Measurements from ENCODE around the gene CD101.

CD101 gene

DNA sequence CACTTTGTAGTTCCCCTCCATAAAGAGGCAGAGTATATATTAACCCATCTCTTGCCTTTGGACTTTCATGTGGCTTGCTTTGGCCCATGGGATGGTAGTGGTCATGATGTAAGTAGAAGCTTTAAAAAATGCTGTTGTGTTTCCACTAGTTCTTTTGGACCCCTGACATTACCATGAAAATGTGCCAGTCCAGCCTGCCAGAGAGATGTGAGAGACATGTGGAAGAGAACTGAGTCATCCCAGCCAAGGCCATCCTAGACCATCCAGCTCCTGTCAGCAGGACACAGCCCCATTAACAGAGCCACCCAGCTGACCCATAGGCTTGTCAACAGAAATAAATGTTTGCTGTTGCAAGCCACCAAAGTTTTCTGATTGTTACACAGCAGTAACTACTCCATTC, 3.9 kb upstream of the CD101 start:
- Histone ChIP-seq H3K4me1 (ENCODE audit: control insufficient read depth in 1 of 2, insufficient read depth in 1 of 2, low read depth in 1 of 2, low read length in 1 of 2) (peaks cover 59 to 63% of the 10 kb centered on the region in 2 experiments), H3K27ac (no peak overlapping the region), H3K36me3 (no peaks in the 10 kb centered on the region), H3K4me3 (ENCODE audit: low read depth in 1 of 2, low read length in 1 of 2) (no peak overlapping the region), H3K27me3 (no peaks in the 10 kb centered on the region), H3K9me3 (no peaks in the 10 kb centered on the region)
- TF ChIP-seq, protein P1, sequence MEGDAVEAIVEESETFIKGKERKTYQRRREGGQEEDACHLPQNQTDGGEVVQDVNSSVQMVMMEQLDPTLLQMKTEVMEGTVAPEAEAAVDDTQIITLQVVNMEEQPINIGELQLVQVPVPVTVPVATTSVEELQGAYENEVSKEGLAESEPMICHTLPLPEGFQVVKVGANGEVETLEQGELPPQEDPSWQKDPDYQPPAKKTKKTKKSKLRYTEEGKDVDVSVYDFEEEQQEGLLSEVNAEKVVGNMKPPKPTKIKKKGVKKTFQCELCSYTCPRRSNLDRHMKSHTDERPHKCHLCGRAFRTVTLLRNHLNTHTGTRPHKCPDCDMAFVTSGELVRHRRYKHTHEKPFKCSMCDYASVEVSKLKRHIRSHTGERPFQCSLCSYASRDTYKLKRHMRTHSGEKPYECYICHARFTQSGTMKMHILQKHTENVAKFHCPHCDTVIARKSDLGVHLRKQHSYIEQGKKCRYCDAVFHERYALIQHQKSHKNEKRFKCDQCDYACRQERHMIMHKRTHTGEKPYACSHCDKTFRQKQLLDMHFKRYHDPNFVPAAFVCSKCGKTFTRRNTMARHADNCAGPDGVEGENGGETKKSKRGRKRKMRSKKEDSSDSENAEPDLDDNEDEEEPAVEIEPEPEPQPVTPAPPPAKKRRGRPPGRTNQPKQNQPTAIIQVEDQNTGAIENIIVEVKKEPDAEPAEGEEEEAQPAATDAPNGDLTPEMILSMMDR (IDR thresholded peaks at IDR 0.05) = no peak

DNA sequence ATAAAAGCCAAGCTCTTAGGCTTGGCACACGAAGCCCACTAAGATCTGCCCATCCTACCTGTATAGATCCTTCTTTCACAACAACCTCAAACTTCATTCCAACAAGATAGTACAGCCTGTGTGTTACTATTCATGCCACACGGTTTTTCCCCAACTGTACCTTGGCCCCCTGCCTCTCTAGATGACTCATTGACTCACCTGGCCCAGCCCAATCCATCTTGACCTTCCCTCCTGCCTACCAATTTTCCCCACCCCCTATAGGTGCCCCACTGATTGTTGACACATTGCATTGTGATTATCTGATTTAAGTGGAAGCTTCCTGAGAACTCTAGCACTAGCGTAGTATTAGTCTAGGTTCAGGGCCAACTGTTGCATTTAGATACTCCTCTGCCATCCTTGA, 2.0 kb upstream of the CD101 start:
- no peak overlapping the region for H3K4me3 ChIP-seq (ENCODE audit: low read depth in 1 of 2, low read length in 1 of 2)
- no peaks in the 10 kb centered on the region for H3K9me3 ChIP-seq
- TF ChIP-seq, protein P1 (IDR thresholded peaks at IDR 0.05) = no peak
- H3K27me3 ChIP-seq = no peaks in the 10 kb centered on the region
- no peaks in the 10 kb centered on the region for H3K36me3 ChIP-seq
- peaks cover 61 to 64% of the 10 kb centered on the region in 2 experiments for H3K4me1 ChIP-seq (ENCODE audit: control insufficient read depth in 1 of 2, insufficient read depth in 1 of 2, low read depth in 1 of 2, low read length in 1 of 2)
- H3K27ac ChIP-seq = peak overlapping the region; percentile 82

DNA sequence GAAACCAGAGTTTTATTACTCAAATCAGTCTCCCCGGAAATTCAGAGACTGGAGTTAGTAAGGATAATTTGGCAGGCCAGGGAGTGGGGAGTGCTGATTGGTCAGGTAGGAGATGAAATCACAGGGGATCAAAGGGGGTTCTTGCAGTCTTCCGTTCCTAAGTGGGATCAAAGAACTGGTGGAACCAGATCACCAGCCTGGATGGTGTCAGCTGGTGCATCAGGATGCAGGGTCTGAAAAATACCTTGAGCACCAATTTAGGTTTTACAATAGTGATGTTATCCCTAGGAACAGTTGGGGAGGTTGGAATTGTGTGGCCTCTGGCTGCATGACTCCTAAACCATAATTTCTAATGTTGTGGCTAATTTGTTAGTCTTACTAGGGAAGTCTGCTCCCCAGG, 1.4 kb upstream of the CD101 start:
- Histone ChIP-seq H3K9me3 (no peaks in the 10 kb centered on the region), H3K4me3 (ENCODE audit: low read depth in 1 of 2, low read length in 1 of 2) (no peak overlapping the region), H3K4me1 (ENCODE audit: control insufficient read depth in 1 of 2, insufficient read depth in 1 of 2, low read depth in 1 of 2, low read length in 1 of 2) (peaks cover 64 to 67% of the 10 kb centered on the region in 2 experiments), H3K27me3 (no peaks in the 10 kb centered on the region), H3K36me3 (no peaks in the 10 kb centered on the region), H3K27ac (peak overlapping the region; percentile 82)
- TF ChIP-seq, protein P1 (IDR thresholded peaks at IDR 0.05) = no peak

DNA sequence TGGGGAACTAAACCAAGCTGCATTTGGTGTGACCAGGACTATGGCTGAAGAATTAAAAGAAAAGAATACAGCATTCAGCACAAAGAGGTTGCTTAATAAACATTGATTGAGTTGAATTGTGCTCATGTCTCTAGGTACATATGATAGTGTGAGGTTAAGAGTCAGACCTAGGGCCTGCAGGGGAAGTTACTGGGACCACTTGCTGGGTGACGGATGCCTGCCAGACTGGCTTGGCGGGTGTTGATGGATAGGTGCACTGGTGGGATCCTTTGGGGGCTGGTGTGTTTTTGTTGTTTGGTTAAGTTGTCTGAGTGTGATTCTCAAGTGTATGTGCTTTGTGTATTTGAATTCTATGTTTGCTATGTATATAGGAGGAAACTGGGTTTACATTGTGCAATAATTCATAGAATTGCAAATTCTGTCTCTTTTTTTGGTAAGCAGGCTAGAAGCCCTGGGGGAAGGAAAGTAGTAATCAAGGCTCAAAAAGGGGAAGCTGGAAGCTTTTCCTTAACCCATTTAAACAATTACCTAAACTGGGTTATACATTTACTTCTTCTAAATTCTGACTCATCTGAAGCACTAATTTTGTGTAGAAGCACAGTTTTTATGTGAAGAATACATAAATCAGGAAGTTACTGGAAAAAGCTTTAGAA, 1.8 kb downstream of the CD101 start:
- Histone ChIP-seq H3K4me3 (ENCODE audit: low read depth in 1 of 2, low read length in 1 of 2) (peak overlapping the region in 1 of 2 experiments; percentile 4), H3K9me3 (no peaks in the 10 kb centered on the region), H3K27me3 (no peaks in the 10 kb centered on the region), H3K27ac (peak overlapping the region; percentile 82), H3K4me1 (ENCODE audit: control insufficient read depth in 1 of 2, insufficient read depth in 1 of 2, low read depth in 1 of 2, low read length in 1 of 2) (peaks cover 79 to 87% of the 10 kb centered on the region in 2 experiments), H3K36me3 (no peaks in the 10 kb centered on the region)
- TF ChIP-seq, protein P1 (IDR thresholded peaks at IDR 0.05) = no peak

DNA sequence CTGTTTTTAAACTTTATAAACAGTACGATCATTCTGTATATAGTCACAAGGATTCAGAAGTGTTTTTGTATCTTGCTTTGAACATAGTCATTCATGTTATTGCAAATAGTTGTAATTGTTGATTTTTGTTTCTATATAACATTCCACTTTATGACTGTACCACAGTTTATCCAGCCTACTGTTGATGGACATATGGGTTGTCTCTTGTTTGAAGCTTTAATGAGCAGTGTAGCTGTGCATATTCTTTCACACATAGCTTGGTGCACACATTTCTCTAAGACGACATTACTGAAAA, 6.1 kb downstream of the CD101 start:
- peaks cover 70% of the 10 kb centered on the region in 2 experiments for H3K4me1 ChIP-seq (ENCODE audit: control insufficient read depth in 1 of 2, insufficient read depth in 1 of 2, low read depth in 1 of 2, low read length in 1 of 2)
- TF ChIP-seq, protein P1 (IDR thresholded peaks at IDR 0.05) = no peak
- H3K36me3 ChIP-seq = peaks cover 25% of the 10 kb centered on the region
- H3K9me3 ChIP-seq = no peaks in the 10 kb centered on the region
- H3K27me3 ChIP-seq = no peaks in the 10 kb centered on the region
- H3K27ac ChIP-seq = peak overlapping the region; percentile 74
- H3K4me3 ChIP-seq (ENCODE audit: low read depth in 1 of 2, low read length in 1 of 2) = peak overlapping the region in 1 of 2 experiments; percentile 10

Data from neutrophil (primary cell).